ENCODE data around the gene SCRG1. TPM values are rescaled to one million over a fixed set of nuclear protein-coding genes. Genes with fewer than 3 reads are reported as not detected.
A peak's percentile ranks its signal among the peaks of the same experiment; 100 is the strongest.

The SCRG1 gene
- total RNA-seq, 1 donor from 2014 or later, result not detected

DNA sequence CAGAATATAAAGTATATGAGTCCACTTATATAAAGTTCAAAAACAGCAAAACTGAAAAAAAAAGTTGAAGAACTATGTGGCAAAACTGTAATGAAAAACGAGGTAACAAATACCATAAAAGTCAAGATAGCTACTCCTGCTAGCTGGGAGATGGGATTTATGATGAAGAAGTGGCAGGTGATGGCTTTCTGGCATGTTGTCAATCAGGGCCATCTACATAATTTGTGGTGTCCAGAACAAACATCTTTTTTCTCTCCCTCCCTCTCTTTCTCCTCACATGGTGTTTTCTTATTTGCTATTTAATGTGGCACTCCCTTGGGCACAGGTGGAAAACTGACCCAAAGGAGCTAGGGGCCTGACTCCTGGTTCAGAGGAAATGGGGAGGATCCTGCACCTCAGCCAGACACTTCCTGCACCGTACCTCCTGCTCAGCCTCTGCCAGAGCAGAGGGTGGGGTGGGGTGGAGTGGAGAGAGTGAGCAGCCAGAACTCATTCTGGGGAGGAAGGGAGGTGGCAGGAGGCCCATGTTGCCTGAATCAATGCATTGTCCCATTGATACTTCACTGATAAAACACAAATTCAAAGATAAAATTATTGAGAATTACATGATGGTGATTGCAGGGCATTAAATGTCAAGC is 33.4 kb downstream of the SCRG1 start:
- no peak for ATAC-seq
- no peak for DNase-seq (ENCODE audit: low spot score)

DNA sequence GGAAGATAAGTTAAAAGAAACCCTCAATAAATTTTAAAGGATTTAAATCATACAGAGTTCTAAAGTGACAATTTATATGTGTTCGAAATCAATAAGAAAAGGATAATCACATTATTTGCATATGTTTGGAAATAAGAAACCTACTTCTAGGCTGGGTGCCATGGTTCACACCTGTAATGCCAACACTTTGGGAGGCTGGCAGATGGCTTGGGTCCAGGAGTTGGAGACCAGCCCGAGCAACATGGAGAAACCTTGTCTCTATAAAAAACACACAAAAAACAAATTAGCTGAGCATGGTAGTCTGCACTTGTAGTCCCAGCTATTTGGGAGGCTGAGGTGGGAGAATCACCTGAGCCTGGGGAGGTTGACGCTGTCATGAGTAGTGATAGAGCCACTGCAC is 36.2 kb downstream of the SCRG1 start:
- no peak for DNase-seq (ENCODE audit: low spot score)
- ATAC-seq, result no peak

DNA sequence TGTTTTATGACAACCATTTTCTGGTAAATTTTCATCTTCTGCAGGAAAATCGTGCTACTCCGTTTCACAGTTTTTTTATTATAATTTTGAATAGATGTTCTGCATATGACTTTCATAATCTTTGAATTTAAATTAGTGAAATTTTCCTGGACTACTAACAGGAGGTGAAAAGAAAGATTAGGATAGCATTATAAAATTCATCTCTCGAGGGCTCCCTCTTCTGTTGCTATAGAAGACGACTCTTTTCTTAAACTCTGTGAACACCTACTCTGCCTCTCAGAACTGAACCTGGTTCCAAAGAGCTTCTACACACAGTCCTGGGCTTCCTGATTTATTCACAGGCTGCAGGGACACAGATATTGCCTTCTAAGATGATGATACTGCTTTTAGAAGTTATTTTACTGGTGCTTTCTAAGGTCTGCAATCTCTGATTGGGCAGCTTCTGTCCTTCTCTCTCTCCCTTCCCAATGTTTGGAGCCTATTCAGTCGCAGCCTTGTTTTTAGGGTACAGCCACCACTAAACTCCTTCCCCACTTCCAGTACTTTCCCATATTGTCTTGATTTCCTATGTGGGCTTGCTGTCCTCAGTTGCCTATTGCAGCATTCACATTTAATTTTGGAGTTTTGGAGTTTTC is 38.2 kb downstream of the SCRG1 start:
- peak; percentile 66 for ATAC-seq

DNA sequence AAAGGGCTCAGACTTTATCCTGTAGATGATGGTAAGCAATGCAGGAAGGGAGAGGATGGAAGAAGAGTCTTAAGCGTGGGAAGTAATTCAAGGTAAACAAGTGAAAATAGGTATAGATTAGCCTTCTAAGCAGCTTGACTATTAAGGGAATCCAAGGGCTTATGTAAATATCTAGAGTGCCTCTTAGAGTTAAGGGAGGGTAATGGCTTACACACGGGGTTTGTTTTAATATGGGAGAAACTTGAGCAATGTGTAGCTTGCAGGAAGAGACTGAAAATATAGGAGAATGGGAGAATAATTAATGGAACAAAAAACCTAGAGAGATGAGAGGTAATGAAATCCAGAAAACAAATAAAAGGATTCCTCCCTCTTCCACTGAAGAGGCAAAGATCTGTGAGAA is 41.0 kb downstream of the SCRG1 start:
- DNase-seq (ENCODE audit: low spot score), result no peak
- ATAC-seq, result no peak

More for the DNA sequence above, 38.2 kb downstream of the SCRG1 start:
- no peak for DNase-seq (ENCODE audit: low spot score)

DNA sequence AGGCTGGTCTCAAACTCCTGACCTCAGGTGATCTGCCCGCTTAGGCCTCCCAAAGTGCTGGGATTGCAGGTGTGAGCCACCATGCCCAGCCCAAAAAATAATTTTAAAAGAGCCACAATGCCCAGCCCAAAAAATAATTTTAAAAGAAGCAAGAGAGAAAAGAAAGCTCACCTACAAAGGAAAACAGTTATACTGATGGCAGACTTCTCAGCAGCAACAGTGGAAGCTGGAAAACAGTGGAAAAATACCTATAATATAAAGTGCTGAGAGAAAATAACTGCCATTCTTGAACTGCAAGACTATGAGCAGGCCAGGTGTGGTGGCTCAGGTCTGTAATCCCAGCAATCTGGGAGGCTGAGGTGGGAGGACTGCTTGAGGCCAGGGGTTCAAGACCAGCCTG is 51.4 kb downstream of the SCRG1 start:
- DNase-seq (ENCODE audit: low spot score) (no peak), ATAC-seq (no peak)

DNA sequence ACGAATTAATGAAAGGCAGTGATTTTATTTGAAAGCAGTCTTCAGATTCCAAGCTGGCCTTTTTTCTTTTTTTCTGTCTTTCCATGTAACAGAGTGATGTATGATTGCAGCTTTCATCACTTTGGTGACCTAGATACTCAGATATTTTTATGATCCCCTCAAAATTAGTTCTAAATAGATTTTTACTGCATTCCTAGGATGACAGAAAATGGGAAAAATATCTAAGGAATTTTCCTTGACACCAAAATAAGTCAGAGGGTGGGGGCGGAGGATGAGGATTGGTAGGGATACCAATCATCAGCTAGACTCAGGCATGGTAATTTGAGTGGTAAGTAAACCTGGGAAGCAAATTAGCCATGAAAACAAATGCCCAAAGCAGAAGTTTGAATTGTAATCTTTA is 52.8 kb downstream of the SCRG1 start:
- ATAC-seq (no peak), DNase-seq (ENCODE audit: low spot score) (no peak)

DNA sequence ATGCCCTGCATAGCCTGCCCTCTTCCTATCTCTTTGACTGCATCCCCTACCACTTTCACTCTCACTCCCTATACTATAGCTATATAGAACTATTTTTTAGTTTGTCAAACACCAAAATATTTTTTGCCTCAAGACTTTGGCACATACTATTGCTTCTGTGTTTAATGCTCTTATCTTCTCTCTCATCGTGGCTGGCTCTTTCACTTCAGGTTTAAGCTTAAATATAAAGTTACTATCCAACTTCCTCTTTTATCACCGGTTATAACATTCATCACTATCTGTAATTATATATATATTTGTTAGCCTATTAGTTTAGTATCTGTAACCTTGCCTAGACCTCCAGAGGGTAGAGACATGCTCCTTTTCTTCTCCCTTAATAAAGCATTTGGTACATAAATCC is 53.3 kb downstream of the SCRG1 start:
- no peak for ATAC-seq
- DNase-seq (ENCODE audit: low spot score), result no peak

DNA sequence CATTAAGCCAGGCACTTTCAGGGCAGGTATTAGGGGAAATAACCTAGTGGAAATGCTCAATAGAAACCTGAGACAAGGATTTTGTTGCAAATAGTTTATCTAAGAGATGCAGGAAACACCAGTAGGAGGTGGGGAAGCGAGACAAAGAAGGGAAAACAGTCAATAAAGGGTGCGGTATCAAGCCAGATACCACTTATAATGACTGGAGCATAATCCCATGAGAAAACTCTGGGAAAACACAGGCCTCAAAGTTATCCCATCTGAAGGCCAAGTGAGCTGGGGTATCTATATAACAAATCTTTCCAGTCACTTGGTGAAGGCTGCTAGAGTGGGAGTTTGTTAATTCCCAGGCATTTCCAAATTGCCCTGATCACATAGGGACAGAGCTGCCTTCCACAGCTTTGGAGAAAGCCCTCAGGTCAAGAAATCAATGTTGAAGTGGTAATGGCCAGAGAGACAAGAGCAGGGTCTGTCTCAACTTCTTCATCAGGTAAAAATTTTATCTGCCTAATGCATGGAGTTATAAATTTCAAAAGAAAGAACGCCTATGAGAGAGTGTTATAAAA is 55.0 kb downstream of the SCRG1 start:
- no peak for DNase-seq (ENCODE audit: low spot score)
- ATAC-seq, result no peak

DNA sequence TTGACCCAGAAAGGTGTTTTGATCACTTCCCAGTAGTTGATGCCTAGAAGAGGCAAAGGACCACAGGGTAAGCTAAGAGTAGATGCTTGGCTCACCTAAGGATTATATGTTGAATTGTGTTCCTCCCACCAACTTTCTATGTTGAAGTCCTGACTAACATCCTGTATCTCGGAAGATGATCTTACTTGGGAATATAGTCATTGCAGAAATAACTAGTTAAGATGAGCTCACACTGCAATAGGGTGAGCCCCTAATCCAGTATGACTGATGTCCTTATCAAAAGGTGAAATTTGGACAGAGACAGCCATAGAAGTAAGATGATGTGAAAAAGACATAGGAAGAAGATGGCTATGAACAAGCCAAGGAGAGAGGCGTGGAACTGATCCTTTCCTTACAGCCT is 61.5 kb downstream of the SCRG1 start:
- no peak for DNase-seq (ENCODE audit: low spot score)
- ATAC-seq, result no peak

DNA sequence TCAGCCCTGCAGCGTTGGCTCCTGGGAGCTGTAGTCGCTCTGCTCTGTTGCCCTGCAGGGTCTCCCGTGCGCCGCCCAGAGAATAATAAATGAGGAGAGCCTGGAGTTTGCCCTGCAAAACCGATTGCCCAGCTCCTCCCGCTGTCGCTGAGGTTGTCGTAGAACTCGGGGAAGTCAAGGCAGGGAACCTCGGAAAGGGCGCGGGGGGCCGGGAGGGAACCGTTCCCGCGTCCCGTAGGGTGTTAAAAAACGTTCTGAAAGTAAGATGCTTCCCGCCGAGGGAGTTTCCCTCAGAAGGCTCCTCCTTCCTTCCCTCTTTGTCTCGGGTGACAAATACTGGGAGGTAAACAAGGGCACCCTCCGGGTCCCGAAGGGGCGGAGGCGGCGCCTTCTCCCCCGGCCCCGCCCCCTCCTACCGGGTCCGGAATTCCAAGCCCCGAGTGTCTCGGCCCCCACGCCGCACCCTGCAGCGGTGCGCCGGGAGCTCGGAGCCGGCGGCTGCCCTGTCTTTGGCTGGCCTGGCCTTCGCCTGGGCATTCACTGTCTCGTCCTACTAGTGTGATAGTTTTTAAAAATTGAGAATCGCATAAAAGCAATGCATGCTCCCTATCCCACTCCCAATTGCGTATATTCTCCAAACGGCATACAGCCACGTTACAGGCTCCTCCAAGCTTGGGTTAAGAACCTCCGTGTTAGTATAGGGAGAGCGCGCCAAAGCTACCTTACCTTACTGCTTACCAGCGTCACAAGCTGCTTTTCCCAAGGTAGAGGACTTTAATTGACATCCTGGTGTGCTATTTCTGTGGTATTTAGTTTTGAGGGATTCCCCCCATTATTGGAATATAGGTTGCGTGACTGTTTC is 63.8 kb downstream of the SCRG1 start:
- DNase-seq (ENCODE audit: low spot score), result peak; percentile 66
- peak; percentile 59 for ATAC-seq

Other genes starting within 250 kb of the SCRG1 start
- 0.65 TPM for gene GALNT7, start 230.3 kb downstream of the SCRG1 start, total RNA-seq
- gene HMGB2, start 64.8 kb downstream of the SCRG1 start, total RNA-seq, result 4.8 TPM
- gene SAP30, start 28.2 kb downstream of the SCRG1 start, total RNA-seq, result 3.8 TPM
- 8.9 TPM for gene HAND2, start 131.1 kb upstream of the SCRG1 start, total RNA-seq